ENCODE data around the gene ZNF839.
"Not testable (repeated sequence)": the region's sequence is repeated elsewhere in the genome, so short reads cannot be mapped to it uniquely, and the experiment has no call there.

Gene ZNF839

DNA sequence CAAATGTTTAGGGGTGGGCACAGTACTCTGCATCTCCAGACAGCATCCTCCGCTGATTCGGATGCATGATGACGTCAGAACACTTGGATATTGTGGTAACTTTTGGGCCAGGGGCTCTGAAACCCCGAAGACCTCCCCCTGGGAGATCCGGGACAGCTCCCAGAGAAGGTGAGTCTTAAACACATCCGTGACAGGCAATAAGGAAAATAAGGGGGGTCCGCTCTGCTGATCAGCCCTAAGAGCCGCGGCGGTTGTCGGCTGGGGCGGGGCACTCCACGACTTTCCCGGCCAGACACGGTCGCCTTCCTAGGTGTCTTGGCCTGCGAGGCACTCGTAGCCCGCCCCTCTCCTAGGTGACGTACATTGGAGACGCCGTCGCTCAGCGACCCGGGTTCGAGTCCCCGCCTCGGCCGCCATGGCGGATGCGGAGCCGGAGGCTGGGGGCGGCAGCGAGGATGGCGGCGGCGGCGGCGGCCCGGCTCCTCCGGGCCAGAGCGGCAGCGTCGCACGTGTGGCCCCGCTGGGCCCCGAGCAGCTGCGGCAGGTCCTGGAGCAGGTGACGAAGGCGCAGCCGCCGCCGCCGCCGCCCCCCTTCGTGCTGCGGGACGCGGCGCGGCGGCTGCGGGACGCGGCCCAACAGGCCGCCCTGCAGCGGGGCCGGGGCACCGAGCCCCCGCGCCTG is at the start of gene ZNF839:
ZNF839 (plus strand) TSS at position 396 of the 682 bp plus-strand sequence; CDS start at position 416, 20 bp downstream.
- peak; percentile 92 for DNase-seq (ENCODE audit: low read depth in 2 of 2)

DNA sequence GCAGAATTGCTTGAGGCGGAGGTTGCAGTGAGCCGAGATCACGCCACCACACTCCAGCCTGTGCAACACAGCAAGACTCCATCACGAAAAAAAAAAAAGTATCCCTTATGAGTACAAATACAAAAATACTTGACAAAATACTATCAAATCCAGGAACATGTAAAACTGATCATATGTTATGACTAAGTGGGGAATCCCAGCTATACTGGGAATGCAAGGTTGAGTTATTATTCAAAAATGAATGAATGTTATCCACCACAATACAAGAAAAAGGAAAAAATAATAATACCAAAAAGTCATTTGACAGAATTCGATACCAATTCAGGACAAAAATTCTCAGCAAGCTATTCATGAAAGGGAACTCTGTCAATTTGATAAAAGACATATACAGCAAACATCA is 47.2 kb upstream of the ZNF839 start:
- no peak for DNase-seq (ENCODE audit: low read depth in 2 of 2)

DNA sequence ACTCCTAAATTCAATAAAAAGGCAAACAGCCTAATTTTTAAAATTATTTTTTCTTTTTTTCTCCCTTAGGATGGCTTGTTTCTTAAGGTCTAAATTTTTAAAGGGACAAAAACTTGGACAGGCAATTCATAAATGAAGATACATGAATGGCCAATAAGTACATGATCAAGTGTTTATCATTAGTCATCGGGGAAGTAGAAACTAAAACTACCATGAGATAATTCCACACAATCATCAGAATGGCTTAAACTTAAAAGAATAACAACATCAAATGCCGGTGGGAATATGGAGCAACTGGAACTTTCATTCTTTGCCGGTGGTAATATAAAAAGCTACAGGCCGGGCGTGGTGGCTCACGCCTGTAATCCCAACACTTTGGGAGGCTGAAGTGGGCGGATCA is 43.7 kb upstream of the ZNF839 start:
- DNase-seq (ENCODE audit: low read depth in 2 of 2): no peak

GRCh38 chr14:102277874-102278630 is 41.5 kb upstream of the ZNF839 start:
- no peak for DNase-seq (ENCODE audit: low read depth in 2 of 2)

DNA sequence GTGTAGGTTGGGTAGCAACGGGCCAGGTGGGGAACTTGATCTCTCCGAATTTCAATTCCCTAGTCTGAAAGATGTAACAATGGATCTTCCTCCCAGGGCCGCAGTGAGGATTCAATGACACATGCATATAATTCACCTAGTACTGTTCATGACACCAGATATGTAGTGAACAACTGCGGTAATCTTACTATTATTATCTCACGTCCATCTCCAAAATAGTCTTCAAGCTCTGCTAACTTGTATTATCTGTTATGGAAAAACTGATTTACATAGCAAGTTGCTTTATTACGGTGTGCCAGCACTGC is 41.0 kb upstream of the ZNF839 start:
- DNase-seq (ENCODE audit: low read depth in 2 of 2): no peak

DNA sequence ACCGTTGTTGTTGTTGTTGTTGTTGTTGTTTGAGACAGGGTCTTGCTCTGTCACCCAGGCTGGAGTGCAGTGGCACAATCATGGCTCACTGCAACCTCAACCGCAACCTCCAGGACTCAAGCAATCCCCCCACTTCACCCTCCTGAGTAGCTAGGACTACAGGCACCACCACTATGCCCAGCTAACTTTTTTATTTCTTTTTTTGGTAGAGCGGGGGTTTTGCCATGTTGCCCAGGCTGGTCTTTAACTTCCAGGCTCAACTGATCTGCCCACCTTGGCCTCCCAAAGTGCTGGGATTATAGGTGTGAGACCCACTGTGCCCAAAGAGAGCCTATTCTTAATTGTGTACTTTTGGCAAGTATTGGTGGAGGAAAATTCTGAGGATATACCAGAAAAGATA is 40.3 kb upstream of the ZNF839 start:
- DNase-seq (ENCODE audit: low read depth in 2 of 2): no peak

GRCh38 chr14:102279688-102280348 is 39.7 kb upstream of the ZNF839 start:
- no peak for DNase-seq (ENCODE audit: low read depth in 2 of 2)

DNA sequence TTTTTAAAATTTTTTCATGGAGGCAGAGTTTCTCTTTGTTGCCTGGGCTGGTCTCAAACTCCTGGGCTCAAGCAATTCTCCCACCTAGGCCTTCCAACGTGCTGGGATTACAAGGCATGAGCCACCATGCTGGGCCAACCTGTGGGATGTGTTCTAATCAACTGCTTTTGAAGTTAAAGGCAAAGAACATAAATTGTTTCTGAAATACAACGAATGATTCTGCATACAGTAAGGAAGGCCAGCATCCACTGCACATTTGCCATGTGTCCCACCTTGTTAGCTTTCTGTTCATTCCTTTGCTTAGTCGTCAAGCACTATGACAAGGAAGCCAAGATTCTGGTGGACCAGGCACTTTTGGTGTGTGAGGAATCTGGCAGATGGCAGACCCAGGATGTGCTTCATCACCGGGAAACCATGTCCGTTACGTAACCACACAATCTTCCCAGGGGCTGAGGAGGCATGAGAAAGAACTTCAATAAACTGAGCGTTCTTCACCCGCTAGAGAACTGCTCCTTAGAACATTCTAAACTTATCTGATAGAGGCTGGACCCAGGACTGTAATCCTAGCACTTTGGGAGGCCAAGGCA is 39.1 kb upstream of the ZNF839 start:
- no peak for DNase-seq (ENCODE audit: low read depth in 2 of 2)

DNA sequence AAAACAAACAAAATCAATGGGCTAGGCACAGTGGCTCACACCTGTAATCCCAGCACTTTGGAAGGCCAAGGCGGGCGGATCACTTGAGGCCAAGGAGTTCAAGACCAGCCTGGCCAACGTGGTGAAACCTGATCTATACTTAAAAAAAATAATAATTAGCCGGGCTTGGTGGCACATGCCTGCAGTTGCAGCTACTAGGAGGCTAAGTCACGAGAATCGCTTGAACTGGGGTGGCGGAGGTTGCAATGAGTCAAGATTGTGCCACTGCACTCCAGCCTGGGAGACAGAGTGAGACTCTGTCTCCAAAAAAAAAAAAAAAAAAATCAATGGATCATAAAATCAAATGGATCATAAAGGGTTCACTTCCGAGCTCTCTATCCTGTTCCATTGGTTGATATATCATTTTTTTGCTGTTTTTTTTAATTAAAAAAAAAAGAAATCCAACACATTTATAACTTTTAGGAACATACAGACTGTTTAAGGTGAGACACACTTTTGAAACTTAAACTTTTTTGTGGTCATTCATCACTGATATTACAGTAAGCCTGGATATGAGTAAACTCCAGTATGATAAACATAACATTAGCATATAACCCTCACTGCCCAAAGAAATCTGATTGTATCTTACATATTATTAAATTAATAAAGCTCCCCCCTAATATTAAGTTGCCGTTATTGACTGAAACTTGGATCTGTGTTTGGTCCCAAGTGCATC is 36.6 kb upstream of the ZNF839 start:
- DNase-seq (ENCODE audit: low read depth in 2 of 2): no peak

GRCh38 chr14:102283631-102284129 is 35.9 kb upstream of the ZNF839 start:
- DNase-seq (ENCODE audit: low read depth in 2 of 2): no peak

GRCh38 chr14:102285106-102285505 is 34.4 kb upstream of the ZNF839 start:
- DNase-seq (ENCODE audit: low read depth in 2 of 2): no peak

DNA sequence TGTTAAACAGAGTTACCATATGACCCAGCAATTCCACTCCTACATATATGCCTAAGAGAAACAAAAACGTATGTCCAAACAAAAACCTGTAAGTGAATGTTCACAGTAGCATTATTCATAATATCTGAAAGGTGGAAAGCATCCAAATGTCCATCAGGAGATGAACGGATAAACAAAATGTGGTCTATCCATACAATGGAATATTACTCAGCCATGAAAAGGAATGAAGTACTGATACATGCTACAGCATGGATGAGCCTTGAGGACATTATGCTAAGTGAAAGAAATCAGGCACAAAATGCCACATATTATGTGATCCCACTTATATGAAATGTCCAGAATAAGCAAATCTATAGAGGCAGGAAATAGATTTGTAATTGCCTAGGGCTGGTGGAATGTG is 31.4 kb upstream of the ZNF839 start:
- DNase-seq (ENCODE audit: low read depth in 2 of 2): no peak

DNA sequence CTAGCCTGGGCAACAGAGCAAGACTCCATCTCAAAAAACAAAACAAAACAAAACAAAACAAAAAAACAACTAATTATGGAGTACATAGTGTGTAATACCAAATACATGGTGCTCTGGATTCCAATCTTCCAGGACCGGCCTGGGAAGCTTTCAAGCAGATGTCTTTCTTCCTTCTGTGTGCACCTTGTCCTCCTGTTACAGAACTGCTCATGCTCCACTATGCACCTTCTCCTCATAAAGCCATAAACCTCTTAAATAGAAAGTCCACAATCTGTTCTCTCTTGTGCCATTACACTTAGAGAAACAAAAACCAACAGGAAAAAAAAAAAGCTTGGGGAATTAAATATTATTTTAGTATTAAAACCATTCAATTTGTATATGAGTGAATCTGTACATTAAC is 27.1 kb upstream of the ZNF839 start:
- no peak for DNase-seq (ENCODE audit: low read depth in 2 of 2)

GRCh38 chr14:102293781-102294180 is 25.8 kb upstream of the ZNF839 start:
- DNase-seq (ENCODE audit: low read depth in 2 of 2): no peak

DNA sequence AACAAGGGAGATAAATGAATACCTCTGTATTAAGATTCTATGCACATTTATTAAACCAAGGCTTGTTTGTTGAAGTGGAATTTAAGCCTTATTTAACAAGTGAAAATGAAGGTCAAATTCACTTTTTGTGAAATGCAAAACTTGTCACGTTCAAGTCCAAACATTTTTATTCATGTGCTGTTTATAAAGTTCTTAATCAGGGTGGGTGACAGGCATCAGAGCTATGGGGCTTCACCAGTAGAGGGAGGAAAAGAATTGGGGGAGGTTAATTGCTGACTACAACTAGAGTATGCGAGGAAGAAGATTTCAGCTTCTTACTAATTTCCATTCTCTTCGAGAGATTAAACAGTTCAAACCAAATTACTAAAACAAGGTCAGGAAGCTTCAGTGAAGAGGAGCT is 24.3 kb upstream of the ZNF839 start:
- no peak for DNase-seq (ENCODE audit: low read depth in 2 of 2)

- DNase-seq (ENCODE audit: low read depth in 2 of 2): no peak
Measured at GRCh38 chr14:102297436-102298170, 21.9 kb upstream of the ZNF839 start.

DNA sequence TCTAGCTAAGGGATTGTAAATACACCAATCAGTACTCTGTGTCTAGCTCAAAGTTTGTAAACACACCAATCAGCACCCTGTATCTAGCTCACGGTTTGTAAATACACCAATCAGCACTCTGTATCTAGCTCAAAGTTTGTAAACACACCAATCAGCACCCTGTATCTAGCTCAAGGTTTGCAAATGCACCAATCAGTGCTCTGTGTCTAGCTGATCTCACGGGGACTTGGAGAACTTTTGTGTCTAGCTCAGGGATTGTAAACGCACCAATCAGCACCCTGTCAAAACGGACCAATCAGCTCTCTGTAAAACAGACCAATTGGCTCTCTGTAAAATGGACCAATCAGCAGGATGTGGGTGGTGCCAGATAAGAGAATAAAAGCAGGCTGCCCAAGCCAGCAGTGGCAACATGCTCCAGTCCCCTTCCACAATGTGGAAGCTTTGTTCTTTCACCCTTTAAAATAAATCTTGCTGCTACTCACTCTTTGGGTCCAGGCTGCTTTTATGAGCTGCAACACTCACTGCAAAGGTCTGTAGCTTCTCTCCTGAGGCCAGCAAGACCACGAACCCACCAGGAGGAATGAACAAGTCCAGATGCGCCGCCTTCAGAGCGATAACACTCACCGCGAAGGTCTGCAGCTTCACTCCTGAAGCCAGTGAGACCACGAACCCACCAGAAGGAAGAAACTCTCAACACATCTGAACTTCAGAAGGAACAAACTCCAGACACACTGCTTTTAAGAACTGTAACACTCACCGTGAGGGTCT is 21.1 kb upstream of the ZNF839 start:
- not testable (repeated sequence) for DNase-seq (ENCODE audit: low read depth in 2 of 2)

- no peak for DNase-seq (ENCODE audit: low read depth in 2 of 2)
Measured at GRCh38 chr14:102303664-102304063, 15.9 kb upstream of the ZNF839 start.

GRCh38 chr14:102304611-102305506 is 14.7 kb upstream of the ZNF839 start, which contains the start of gene MOK:
TSS of gene MOK (minus strand) at chr14:102305164. CDS start at chr14:102304968, 196 bp downstream.
- peak; percentile 94 to 95 for DNase-seq (ENCODE audit: low read depth in 2 of 2)

All from stimulated activated CD8-positive, alpha-beta memory T cell treated with anti-CD3 and anti-CD28 coated beads, Interleukin-2, amount 100 ng/mL, for 48 hours (primary cell).